Fibroblast of pulmonary artery (primary cell): ENCODE measurements around the gene SPSB1.

Source experiments
- DNase-seq: peaks from one replicate; pipeline ENCODE4 v3.0.0-alpha.2; 2010; ENCODE audit warnings: low read depth
- H3K4me3 ChIP-seq: replicated peaks from 2 replicates; pipeline ENCODE4 v1.5.1; 2011; ENCODE audit warnings: low read depth, mild to moderate bottlenecking, control low read depth, low read length, moderate library complexity
- TF ChIP-seq, protein P1 (sequence below): IDR thresholded peaks from 2 replicates; pipeline ENCODE4 v1.5.1; 2011; ENCODE audit warnings: mild to moderate bottlenecking, control low read depth, low read length, inconsistent platforms; ENCODE audit errors: missing control alignments

The SPSB1 gene

DNA sequence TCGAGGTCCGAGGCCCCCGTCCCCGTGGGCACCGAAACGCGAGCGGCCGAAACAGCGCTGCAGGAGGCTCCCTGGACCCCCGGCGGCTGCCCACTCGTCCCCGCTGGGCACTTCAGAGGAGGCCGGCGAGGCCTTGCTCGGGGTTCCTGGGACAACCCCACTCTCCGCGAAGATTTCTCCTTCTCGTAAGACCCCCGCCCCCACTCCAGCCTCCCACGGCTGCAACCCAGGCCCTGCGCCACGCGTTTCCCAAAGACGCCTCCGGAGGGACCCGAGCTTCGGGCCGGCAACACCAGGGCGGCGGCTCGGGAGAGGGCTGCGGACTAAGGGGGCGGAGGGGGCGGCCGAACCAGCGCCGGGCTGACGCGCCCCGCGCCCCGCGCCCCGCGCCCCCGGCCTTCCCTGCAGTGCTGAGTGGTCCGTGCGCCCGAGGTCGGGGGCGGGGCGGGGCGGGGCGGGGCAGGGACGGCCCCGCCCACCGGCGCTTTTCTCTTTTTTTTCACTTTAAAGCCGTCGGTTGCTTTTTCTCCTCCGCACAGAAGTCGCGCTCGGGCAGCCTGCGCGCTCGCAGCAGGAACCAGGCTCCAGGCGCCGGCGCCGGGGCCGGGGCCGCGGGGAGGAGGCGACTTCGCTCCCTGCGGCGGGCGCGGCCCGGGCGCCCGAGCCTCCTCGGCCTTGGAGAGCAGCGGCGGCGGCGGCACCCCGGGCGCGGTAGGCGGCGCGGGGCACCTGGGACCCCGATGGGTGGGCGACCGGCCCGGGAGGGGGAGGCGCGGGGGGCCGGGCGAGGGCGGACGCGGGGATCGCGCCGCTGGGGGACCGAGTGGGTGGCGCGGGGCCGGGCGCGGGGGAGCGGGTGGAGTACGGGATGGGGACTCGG, at the start of gene SPSB1:
Gene SPSB1, plus strand, starts transcription at position 534 of the 880 bp plus-strand sequence. CDS start 62,998 bp downstream, outside the sequence.
- DNase-seq = peak; percentile 83
- peak within 1 kb of the TSS; percentile 99 for H3K4me3 ChIP-seq
- TF ChIP-seq, protein P1, sequence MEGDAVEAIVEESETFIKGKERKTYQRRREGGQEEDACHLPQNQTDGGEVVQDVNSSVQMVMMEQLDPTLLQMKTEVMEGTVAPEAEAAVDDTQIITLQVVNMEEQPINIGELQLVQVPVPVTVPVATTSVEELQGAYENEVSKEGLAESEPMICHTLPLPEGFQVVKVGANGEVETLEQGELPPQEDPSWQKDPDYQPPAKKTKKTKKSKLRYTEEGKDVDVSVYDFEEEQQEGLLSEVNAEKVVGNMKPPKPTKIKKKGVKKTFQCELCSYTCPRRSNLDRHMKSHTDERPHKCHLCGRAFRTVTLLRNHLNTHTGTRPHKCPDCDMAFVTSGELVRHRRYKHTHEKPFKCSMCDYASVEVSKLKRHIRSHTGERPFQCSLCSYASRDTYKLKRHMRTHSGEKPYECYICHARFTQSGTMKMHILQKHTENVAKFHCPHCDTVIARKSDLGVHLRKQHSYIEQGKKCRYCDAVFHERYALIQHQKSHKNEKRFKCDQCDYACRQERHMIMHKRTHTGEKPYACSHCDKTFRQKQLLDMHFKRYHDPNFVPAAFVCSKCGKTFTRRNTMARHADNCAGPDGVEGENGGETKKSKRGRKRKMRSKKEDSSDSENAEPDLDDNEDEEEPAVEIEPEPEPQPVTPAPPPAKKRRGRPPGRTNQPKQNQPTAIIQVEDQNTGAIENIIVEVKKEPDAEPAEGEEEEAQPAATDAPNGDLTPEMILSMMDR = no peak

DNA sequence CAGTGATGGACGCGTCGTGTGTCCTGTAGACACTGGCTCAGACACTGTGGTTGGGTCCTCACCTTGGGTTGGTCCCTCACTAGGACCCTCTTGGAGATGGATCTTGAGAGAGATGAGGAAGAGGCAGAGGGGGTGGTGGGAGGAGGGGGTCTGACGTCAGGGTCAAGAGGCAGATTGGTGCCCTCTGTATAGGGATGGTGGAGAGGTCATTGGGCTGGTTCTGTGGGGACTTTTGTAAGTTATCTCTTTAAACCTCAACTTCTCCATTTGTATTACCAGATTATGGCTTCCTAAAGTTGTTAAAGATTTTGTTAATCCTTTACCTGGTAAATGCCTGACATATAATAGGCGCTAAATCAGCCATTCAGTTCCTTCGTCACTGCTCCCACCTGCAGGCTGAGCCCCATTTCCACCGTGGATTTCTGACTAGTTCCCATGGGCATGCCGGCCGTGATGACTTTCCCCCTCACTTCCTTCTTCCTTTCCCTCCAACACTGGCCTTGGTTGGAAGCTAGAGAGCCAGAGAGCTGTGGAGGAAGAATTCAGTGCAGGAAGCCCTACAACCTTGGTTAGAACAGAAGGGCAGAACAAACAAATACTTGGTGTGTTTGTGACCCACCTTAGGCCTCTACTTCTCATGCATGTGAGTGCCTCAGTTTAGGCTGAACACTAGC, 49.5 kb upstream of the SPSB1 start:
- H3K4me3 ChIP-seq = no peak overlapping the region
- TF ChIP-seq, protein P1 = no peak
- DNase-seq = no peak

DNA sequence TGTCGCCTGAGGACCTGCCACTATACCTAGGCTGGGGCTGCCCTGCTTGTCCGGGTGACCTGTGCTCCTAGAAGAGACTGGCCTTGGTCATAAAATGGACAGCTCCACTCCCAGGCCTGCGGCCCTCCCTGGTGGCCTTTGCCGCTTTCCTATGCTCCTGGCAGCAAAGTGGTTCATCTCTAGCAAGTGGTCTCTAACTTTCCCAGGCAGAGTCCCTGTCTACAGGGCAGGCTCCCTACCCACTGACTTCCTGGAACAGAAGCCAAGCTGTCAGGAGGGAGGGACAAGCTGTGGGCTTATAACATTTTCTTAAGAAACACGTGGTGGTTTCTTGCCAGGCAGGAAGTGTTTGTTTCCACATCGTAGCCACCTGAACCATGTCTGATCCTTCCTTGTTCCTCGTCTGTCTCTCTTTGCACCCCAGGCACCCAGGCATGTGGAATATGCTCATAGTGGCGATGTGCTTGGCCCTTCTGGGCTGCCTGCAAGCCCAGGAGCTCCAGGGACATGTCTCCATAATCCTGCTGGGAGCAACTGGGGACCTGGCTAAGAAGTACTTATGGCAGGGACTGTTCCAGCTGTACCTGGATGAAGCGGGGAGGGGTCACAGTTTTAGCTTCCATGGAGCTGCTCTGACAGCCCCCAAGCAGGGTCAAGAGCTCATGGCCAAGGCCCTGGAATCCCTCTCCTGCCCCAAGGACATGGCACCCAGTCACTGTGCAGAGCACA, 48.0 kb upstream of the SPSB1 start:
- TF ChIP-seq, protein P1 = no peak
- peak; percentile 61 for DNase-seq

DNA sequence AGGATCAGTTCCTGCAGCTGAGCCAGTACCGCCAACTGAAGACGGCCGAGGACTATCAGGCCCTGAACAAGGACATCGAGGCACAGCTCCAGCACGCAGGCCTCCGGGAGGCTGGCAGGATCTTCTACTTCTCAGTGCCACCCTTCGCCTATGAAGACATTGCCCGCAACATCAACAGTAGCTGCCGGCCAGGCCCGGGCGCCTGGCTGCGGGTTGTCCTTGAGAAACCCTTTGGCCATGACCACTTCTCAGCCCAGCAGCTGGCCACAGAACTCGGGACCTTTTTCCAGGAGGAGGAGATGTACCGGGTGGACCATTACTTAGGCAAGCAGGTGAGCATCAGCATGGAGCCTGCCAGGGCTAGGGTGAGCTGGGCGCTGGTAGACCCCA, 47.5 kb upstream of the SPSB1 start:
- DNase-seq = no peak
- no peak overlapping the region for H3K4me3 ChIP-seq
- TF ChIP-seq, protein P1 = no peak

More for the DNA sequence above, 48.0 kb upstream of the SPSB1 start:
- H3K4me3 ChIP-seq = no peak overlapping the region

DNA sequence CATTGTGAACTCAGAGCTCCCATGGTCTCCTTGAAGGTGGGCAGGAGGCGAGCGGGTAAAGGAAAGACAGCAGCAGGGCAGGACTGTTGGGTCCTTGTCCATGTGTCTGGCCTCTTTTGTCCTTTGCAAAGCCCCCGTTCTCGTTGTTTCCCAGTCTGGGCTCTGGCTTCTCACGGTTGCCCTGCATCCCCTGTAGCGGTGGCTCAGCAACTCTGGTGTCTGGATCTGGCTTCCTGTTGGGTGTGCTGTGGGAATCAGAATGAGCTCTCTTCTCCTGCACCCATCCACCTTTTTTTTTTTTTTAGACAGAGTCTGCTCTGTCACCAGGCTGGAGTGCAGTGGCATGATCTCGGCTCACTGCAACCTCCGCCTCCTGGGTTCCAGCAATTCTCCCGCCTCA, 47.0 kb upstream of the SPSB1 start:
- no peak overlapping the region for H3K4me3 ChIP-seq
- DNase-seq = no peak
- TF ChIP-seq, protein P1 = no peak

DNA sequence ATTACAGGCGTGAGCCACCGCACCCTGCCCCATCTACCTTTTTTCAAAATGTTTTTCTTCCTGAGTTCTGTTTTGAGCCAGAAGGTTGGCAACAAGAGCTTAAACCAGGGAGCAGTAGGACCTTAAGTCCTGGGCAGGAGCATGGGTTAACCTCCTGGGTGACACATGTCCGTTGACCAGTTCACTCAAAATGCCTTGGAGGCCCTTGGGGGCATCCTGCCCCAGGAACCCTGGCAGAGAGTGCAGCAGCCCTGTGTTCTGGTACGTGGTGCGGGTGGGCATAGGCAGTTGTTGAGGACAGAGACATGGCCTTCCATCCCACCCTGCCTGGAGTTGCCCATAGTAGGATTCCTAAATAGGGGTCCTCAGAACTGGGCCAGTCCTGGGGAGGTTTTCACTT, 46.5 kb upstream of the SPSB1 start:
- no peak for DNase-seq
- TF ChIP-seq, protein P1 = no peak
- H3K4me3 ChIP-seq = no peak overlapping the region
